Endothelial cell of umbilical vein (primary cell): ENCODE data around the gene OR52I1. TPM values are rescaled to one million over a fixed set of nuclear protein-coding genes. Genes with fewer than 3 reads are reported as not detected.

Experiments
- BruUV-seq: library from RNA; stranded (reverse); fragments of 400-500 nt; replicated peaks from 2 replicates; lab custom pipeline; 2021; lab: Mats Ljungman, UMichigan
- CTCF ChIA-PET: fragments of 300-600, 350-600 bp; sonication (Branson Sonifier 250); formaldehyde crosslinking; loops from one replicate; lab custom pipeline; 2021; ENCODE audit warnings: antibody characterized with exemption, inconsistent platforms; lab: Charles Lee
- POLR2A ChIA-PET: fragments of 300-600, 350-600 bp; sonication (Branson Sonifier 250); formaldehyde crosslinking; loops from one replicate; lab custom pipeline; 2021; ENCODE audit warnings: antibody characterized with exemption, inconsistent platforms; lab: Charles Lee
- DNase-seq: peaks from one replicate; pipeline ENCODE4 v3.0.0-alpha.2; 2011; ENCODE audit warnings: low read depth, low spot score
- FAIRE-seq: peaks from 2 replicates; lab custom pipeline; 2011; peaks lifted over from hg19 to GRCh38; lab: Jason Lieb, UNC
- H2AFZ ChIP-seq: 2 replicates; pipeline ENCODE4 v1.6.0; 2012; ENCODE audit warnings: low read depth, low read length, control low read depth, inconsistent platforms
- H3K27ac ChIP-seq: 2 replicates; pipeline ENCODE4 v1.5.1; 2011; ENCODE audit warnings: low read depth, mild to moderate bottlenecking, control low read depth, low read length, moderate library complexity; ENCODE audit not compliant: insufficient read depth
- H3K27me3 ChIP-seq, 2 experiments: 2 replicates each; pipeline versions ENCODE4 v1.6.0 to v1.6.1; 2011; ENCODE audit warnings: low read length in 2 of 2, mixed read lengths in 1 of 2; ENCODE audit not compliant: control insufficient read depth in 2 of 2, insufficient read depth in 2 of 2
- H3K36me3 ChIP-seq, 2 experiments: 2 replicates in 1 of 2; 3 replicates in 1 of 2; pipeline ENCODE4 v1.5.1; 2011; ENCODE audit warnings: low read length in 2 of 2, mild to moderate bottlenecking in 1 of 2, moderate library complexity in 1 of 2; ENCODE audit not compliant: control insufficient read depth in 2 of 2, insufficient read depth in 2 of 2; ENCODE audit errors: extremely low read depth in 1 of 2
- H3K4me1 ChIP-seq: 3 replicates; pipeline ENCODE4 v1.5.1; 2011; ENCODE audit warnings: mild to moderate bottlenecking, low read length; ENCODE audit not compliant: control insufficient read depth, insufficient read depth; ENCODE audit errors: extremely low read depth
- H3K4me2 ChIP-seq: 2 replicates; pipeline ENCODE4 v1.6.1; 2011; ENCODE audit warnings: low read length, control low read depth, mixed read lengths; ENCODE audit not compliant: insufficient read depth
- H3K4me3 ChIP-seq, 3 experiments: fragments of 200-600 bp in 1 of 3; sonication (generic), shearing (Covaris generic) in 1 of 3; replicated peaks in 1 of 3; 2 replicates each; pipeline ENCODE4 v1.5.1; 2011 to 2016; ENCODE audit warnings: control low read depth in 3 of 3, low read length in 3 of 3, mild to moderate bottlenecking in 2 of 3, inconsistent platforms in 1 of 3, low read depth in 1 of 3, moderate library complexity in 1 of 3; ENCODE audit not compliant: insufficient read depth in 1 of 3
- H3K79me2 ChIP-seq: 2 replicates; pipeline ENCODE4 v1.6.0; 2012; ENCODE audit warnings: low read length, inconsistent platforms; ENCODE audit not compliant: control insufficient read depth, insufficient read depth
- H3K9ac ChIP-seq: replicated peaks from 2 replicates; pipeline ENCODE3; 2011; ENCODE audit warnings: low read length, control low read depth; ENCODE audit not compliant: insufficient read depth; ENCODE audit errors: extremely low read depth
- H3K9me1 ChIP-seq: replicated peaks from 3 replicates; pipeline ENCODE4 v1.6.0; 2011; ENCODE audit warnings: mild to moderate bottlenecking, low read length; ENCODE audit not compliant: control insufficient read depth, insufficient read depth; ENCODE audit errors: extremely low read depth
- H3K9me3 ChIP-seq: replicated peaks from 2 replicates; pipeline ENCODE4 v1.5.1; 2012; ENCODE audit warnings: low read length, inconsistent platforms; ENCODE audit not compliant: control insufficient read depth, insufficient read depth
- H4K20me1 ChIP-seq: replicated peaks from 2 replicates; pipeline ENCODE3; 2011; ENCODE audit warnings: mild to moderate bottlenecking, low read length; ENCODE audit not compliant: control insufficient read depth, insufficient read depth; ENCODE audit errors: extremely low read depth
- EZH2 ChIP-seq: IDR thresholded peaks from 2 replicates; pipeline ENCODE4 v1.6.1; 2012; ENCODE audit warnings: borderline replicate concordance, low read depth, mild to moderate bottlenecking, moderate library complexity, low read length, inconsistent platforms; ENCODE audit not compliant: severe bottlenecking
- FOS ChIP-seq: IDR thresholded peaks from 2 replicates; pipeline ENCODE4 v1.6.1; 2011; ENCODE audit warnings: mild to moderate bottlenecking, low read length, moderate library complexity, borderline replicate concordance; ENCODE audit not compliant: insufficient read depth
- GATA2 ChIP-seq: IDR thresholded peaks from 2 replicates; pipeline ENCODE4 v1.7.0; 2011; ENCODE audit warnings: low read depth, mild to moderate bottlenecking, moderate library complexity, mixed read lengths, low read length; ENCODE audit not compliant: insufficient read length, insufficient read depth
- JUN ChIP-seq: IDR thresholded peaks from 2 replicates; pipeline ENCODE4 v1.6.1; 2011; ENCODE audit warnings: borderline replicate concordance, low read depth; ENCODE audit not compliant: insufficient read length, insufficient read depth
- MAX ChIP-seq: IDR thresholded peaks from 2 replicates; pipeline ENCODE4 v1.6.1; 2011; ENCODE audit not compliant: insufficient read depth, insufficient read length
- MYC ChIP-seq: IDR thresholded peaks from one replicate; pipeline ENCODE4 v1.6.1; 2011; ENCODE audit warnings: mild to moderate bottlenecking, low read depth, low read length
- POLR2A ChIP-seq: IDR thresholded peaks from 2 replicates; pipeline ENCODE4 v1.6.1; 2012; ENCODE audit warnings: low read depth, mild to moderate bottlenecking, control low read depth, low read length
- POLR2AphosphoS5 ChIP-seq: IDR thresholded peaks from 2 replicates; pipeline ENCODE4 v1.6.1; 2012; ENCODE audit warnings: low read depth, mild to moderate bottlenecking, control low read depth, low read length, moderate library complexity; ENCODE audit not compliant: insufficient read depth
- dilution Hi-C: fragments of 300-500 bp; cut with MboI; formaldehyde crosslinking; loops from one replicate; pipeline ENCODE4 v1.15.0; 2019; ENCODE audit warnings: low sequenced_read_pairs; ENCODE audit not compliant: extremely low pct_ligation_motif_present
- intact Hi-C: fragments of 100-400 bp; cut with micrococcal nuclease; formaldehyde crosslinking; loops from one replicate; pipeline ENCODE4 v1.10.0; 2022
- polyA plus RNA-seq, 4 experiments: library from polyadenylated mRNA; depleted of rRNA in 3 of 4; stranded (reverse) in 3 of 4; unstranded in 1 of 4; fragments of >200 nt; gene quantifications; 2 replicates each; pipeline versions ENCODE4 v1.2.1 to v1.2.3, GENCODE V29; 2011 to 2012; ENCODE audit warnings: missing spikeins in 1 of 4
- total RNA-seq: library from RNA; stranded (reverse); gene quantifications from 2 replicates; pipeline ENCODE4 v1.2.3, GENCODE V29; 2021
- TF ChIP-seq, protein P1 (sequence below), 2 donors: IDR thresholded peaks; 1 replicate in 1 of 2; 2 replicates in 1 of 2; pipeline ENCODE4 v1.5.1; 2011; ENCODE audit warnings: low read length in 2 of 2, mild to moderate bottlenecking in 2 of 2, moderate library complexity in 2 of 2, control low read depth in 1 of 2, inconsistent platforms in 1 of 2, low read depth in 1 of 2; ENCODE audit not compliant: insufficient read depth in 1 of 2; ENCODE audit errors: extremely low read depth in 1 of 2

The OR52I1 gene
- total and polyA plus RNA-seq, 2 donors (not counting 3 experiments of a cell fraction or from before 2014, with no cell fraction given): not detected

- Histone ChIP-seq H4K20me1 (no peaks in the 10 kb centered on the region), H3K27ac (no peak overlapping the region), H3K4me3 (no peak overlapping the region), H3K4me1 (no peaks in the 10 kb centered on the region), H2AFZ (no peak overlapping the region), H3K9ac (no peak overlapping the region), H3K9me1 (no peaks in the 10 kb centered on the region), H3K79me2 (no peaks in the 10 kb centered on the region), H3K27me3 (no peaks in the 10 kb centered on the region), H3K36me3 (no peaks in the 10 kb centered on the region), H3K4me2 (no peak overlapping the region), H3K9me3 (no peaks in the 10 kb centered on the region)
- DNase-seq (no peak), FAIRE-seq (no peak)
- no TSS peak for BruUV-seq
- intact Hi-C loops: no loop called here
- dilution Hi-C loops: no loop called here
- POLR2A ChIA-PET: no interaction called here
- no peak for TF ChIP-seq POLR2A
- TF ChIP-seq MAX: no peak
- no peak for TF ChIP-seq JUN
- TF ChIP-seq FOS: no peak
- TF ChIP-seq GATA2: no peak
- no peak for TF ChIP-seq EZH2
- no peak for TF ChIP-seq MYC
- TF ChIP-seq, protein P1, sequence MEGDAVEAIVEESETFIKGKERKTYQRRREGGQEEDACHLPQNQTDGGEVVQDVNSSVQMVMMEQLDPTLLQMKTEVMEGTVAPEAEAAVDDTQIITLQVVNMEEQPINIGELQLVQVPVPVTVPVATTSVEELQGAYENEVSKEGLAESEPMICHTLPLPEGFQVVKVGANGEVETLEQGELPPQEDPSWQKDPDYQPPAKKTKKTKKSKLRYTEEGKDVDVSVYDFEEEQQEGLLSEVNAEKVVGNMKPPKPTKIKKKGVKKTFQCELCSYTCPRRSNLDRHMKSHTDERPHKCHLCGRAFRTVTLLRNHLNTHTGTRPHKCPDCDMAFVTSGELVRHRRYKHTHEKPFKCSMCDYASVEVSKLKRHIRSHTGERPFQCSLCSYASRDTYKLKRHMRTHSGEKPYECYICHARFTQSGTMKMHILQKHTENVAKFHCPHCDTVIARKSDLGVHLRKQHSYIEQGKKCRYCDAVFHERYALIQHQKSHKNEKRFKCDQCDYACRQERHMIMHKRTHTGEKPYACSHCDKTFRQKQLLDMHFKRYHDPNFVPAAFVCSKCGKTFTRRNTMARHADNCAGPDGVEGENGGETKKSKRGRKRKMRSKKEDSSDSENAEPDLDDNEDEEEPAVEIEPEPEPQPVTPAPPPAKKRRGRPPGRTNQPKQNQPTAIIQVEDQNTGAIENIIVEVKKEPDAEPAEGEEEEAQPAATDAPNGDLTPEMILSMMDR (IDR thresholded peaks at IDR 0.05; ENCODE audit: extremely low read depth in 1 of 2, insufficient read depth in 1 of 2, low read depth in 1 of 2, low read length in 2 of 2): no peak
- no peak for TF ChIP-seq POLR2AphosphoS5
- CTCF ChIA-PET: no interaction called here
Observed at GRCh38 chr11:4576880-4577279, 17.0 kb upstream of the OR52I1 start.
